Astrocyte (in vitro differentiated cells and primary cell): Measurements from ENCODE around the gene DOC2A. TPM values are rescaled to one million over a fixed set of nuclear protein-coding genes. Genes with fewer than 3 reads are reported as not detected.

Experiments
- DNase-seq: peaks from one replicate; pipeline ENCODE4 v3.0.0-alpha.2; 2010; ENCODE audit warnings: low read depth
- FAIRE-seq: peaks from 2 replicates; lab custom pipeline; 2011; peaks lifted over from hg19 to GRCh38; lab: Jason Lieb, UNC
- H2AFZ ChIP-seq: 2 replicates; pipeline ENCODE4 v1.6.0; 2012; ENCODE audit warnings: low read depth, low read length, inconsistent platforms
- H3K27ac ChIP-seq: 2 replicates; pipeline ENCODE4 v1.5.1; 2011; ENCODE audit warnings: low read depth, low read length, inconsistent platforms
- H3K27me3 ChIP-seq: 2 replicates; pipeline ENCODE4 v1.6.0; 2011; ENCODE audit warnings: low read length, inconsistent platforms; ENCODE audit not compliant: insufficient read depth
- H3K36me3 ChIP-seq: 2 replicates; pipeline ENCODE4 v1.5.1; 2011; ENCODE audit warnings: low read length, inconsistent platforms; ENCODE audit not compliant: insufficient read depth
- H3K4me1 ChIP-seq: 2 replicates; pipeline ENCODE4 v1.5.1; 2011; ENCODE audit warnings: low read length, inconsistent platforms; ENCODE audit not compliant: insufficient read depth
- H3K4me2 ChIP-seq: 2 replicates; pipeline ENCODE4 v1.6.0; 2012; ENCODE audit warnings: low read length, inconsistent platforms
- H3K4me3 ChIP-seq: 2 replicates; pipeline ENCODE4 v1.5.1; 2011; ENCODE audit warnings: low read depth, mild to moderate bottlenecking, low read length, inconsistent platforms; ENCODE audit not compliant: insufficient read depth
- H3K79me2 ChIP-seq: 2 replicates; pipeline ENCODE4 v1.6.0; 2012; ENCODE audit warnings: mild to moderate bottlenecking, low read length, inconsistent platforms; ENCODE audit not compliant: insufficient read depth
- H3K9ac ChIP-seq: 2 replicates; pipeline ENCODE4 v1.6.0; 2012; ENCODE audit warnings: mild to moderate bottlenecking, low read length, inconsistent platforms
- H3K9me3 ChIP-seq: 2 replicates; pipeline ENCODE4 v1.5.1; 2012; ENCODE audit warnings: low read depth, mild to moderate bottlenecking, low read length, inconsistent platforms; ENCODE audit not compliant: insufficient read depth
- H4K20me1 ChIP-seq: 2 replicates; pipeline ENCODE4 v1.6.0; 2012; ENCODE audit warnings: low read length, inconsistent platforms; ENCODE audit not compliant: insufficient read depth
- H3K27ac Mint-ChIP-seq: one replicate; pipeline ENCODE4 v1.8.0; 2021; ENCODE audit warnings: mild to moderate bottlenecking, mixed read lengths; ENCODE audit not compliant: unreplicated experiment
- H3K27me3 Mint-ChIP-seq: one replicate; pipeline ENCODE4 v1.8.0; 2021; ENCODE audit warnings: low read depth, mixed read lengths; ENCODE audit not compliant: unreplicated experiment
- H3K36me3 Mint-ChIP-seq: one replicate; pipeline ENCODE4 v1.8.0; 2021; ENCODE audit warnings: low read depth, mixed read lengths; ENCODE audit not compliant: unreplicated experiment
- H3K4me1 Mint-ChIP-seq: one replicate; pipeline ENCODE4 v1.8.0; 2021; ENCODE audit warnings: low read depth, mixed read lengths; ENCODE audit not compliant: unreplicated experiment
- H3K4me3 Mint-ChIP-seq: one replicate; pipeline ENCODE4 v1.8.0; 2021; ENCODE audit warnings: mild to moderate bottlenecking, moderate library complexity, mixed read lengths; ENCODE audit not compliant: unreplicated experiment
- H3K9me3 Mint-ChIP-seq: one replicate; pipeline ENCODE4 v1.8.0; 2021; ENCODE audit warnings: mild to moderate bottlenecking, mixed read lengths; ENCODE audit not compliant: unreplicated experiment
- EZH2 ChIP-seq: IDR thresholded peaks from 2 replicates; pipeline ENCODE4 v1.6.1; 2012; ENCODE audit warnings: mild to moderate bottlenecking, low read length, inconsistent platforms; ENCODE audit not compliant: insufficient read depth
- total RNA-seq: library from RNA; stranded (reverse); gene quantifications from 2 replicates; pipeline ENCODE4 v1.2.1, GENCODE V29; 2021
- TF ChIP-seq, protein P1 (sequence below): IDR thresholded peaks from 2 replicates; pipeline ENCODE4 v1.5.1; 2011; ENCODE audit warnings: low read depth, mild to moderate bottlenecking, inconsistent platforms, low read length, moderate library complexity; ENCODE audit not compliant: insufficient read depth

Gene DOC2A
- total RNA-seq, 1 donor from 2014 or later: 0.89 TPM

DNA sequence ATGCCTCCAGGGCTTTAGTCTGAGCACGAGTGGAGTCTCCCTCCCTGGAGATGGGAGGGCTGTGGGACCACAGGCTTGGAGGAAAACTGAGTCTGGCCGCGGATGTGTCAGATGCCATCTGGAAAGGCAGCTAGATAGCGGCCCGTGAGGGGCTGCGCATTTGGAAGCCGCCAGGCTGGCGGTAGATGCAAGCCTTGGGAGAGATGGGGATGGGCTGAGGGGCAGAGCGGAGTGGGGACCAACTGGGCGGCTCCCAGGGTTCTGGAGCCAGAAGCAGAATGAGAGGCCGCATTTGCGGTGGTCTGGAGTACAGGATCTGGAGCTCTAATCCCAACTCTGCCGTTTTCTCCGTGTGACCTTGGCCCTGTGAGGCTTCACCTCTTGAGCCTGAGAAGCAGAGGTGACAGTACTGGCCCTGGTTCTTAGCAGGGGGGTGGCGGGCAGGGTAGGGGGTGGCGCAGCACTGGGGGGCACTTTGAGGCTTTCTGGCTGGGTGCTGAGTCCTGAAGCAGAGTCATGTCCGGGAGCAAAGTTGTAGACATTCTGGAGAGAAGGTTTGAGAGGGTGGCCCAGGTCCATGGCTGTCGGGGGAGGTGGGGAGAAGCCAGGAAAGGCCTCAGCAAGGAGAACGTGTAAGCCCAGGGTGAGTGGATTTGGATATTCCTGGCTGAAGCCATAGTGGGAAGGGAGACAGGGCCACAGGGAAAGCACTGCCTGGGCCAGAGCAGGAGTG is 8.0 kb downstream of the DOC2A start:
- Mint-ChIP-seq H3K4me3 (peak overlapping the region; percentile 28), H3K27me3 (peaks cover 2% of the 10 kb centered on the region)

DNA sequence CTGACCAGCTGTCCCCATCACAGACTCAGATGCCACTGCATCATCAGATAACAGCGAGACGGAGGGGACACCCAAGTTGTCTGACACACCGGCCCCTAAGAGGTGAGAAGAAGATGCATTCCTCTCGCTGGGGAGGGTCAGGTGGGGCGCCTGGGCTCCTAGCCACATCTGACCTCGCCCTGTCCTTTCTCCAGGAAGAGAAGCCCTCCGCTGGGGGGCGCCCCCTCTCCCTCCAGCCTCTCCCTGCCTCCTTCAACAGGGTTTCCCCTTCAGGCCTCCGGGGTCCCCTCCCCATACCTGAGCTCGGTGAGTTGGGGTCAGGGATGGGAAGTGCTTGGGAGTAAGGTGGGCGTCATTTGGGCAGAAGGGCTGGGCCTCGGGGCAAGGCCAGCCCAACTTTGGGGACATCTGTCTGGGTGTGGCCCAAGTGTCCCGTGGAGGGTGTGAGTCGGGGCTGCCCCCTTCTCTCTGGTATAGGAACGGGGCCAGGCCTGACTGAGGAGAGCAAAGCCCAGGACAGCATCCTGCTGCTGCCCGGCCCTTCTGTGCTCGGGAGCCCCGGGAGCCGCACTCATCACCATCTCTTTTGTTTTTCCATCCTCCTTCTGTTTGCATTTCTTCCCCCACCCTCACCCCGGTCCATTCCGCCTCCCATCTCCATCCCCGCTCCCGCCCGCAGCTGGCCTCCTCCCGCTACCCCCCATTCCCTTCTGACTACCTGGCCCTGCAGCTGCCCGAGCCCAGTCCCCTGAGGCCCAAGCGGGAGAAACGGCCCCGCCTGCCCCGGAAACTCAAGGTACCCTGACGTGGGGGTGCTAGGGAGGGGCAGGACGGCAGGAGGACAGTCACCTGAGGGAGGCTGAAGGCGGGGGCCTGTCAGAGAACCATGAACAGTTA is 9.8 kb downstream of the DOC2A start:
- peaks cover 18% of the 10 kb centered on the region for H3K79me2 ChIP-seq
- no peak overlapping the region for H3K9ac ChIP-seq
- H3K27ac Mint-ChIP-seq: no peak overlapping the region
- H2AFZ ChIP-seq: no peak overlapping the region
- no peaks in the 10 kb centered on the region for H3K9me3 Mint-ChIP-seq
- peaks cover 6% of the 10 kb centered on the region for H3K36me3 ChIP-seq
- no peak overlapping the region for H3K4me3 Mint-ChIP-seq
- H3K27me3 ChIP-seq: no peaks in the 10 kb centered on the region
- H3K4me1 Mint-ChIP-seq: peaks cover 4% of the 10 kb centered on the region
- H3K9me3 ChIP-seq: no peaks in the 10 kb centered on the region
- peaks cover 5% of the 10 kb centered on the region for H3K36me3 Mint-ChIP-seq
- no peak overlapping the region for H3K4me2 ChIP-seq
- peaks cover 22% of the 10 kb centered on the region for H4K20me1 ChIP-seq
- H3K4me1 ChIP-seq: no peaks in the 10 kb centered on the region
- H3K4me3 ChIP-seq: no peak overlapping the region
- DNase-seq (no peak), FAIRE-seq (no peak)
- H3K27ac ChIP-seq: no peak overlapping the region
- no peaks in the 10 kb centered on the region for H3K27me3 Mint-ChIP-seq
- TF ChIP-seq, protein P1, sequence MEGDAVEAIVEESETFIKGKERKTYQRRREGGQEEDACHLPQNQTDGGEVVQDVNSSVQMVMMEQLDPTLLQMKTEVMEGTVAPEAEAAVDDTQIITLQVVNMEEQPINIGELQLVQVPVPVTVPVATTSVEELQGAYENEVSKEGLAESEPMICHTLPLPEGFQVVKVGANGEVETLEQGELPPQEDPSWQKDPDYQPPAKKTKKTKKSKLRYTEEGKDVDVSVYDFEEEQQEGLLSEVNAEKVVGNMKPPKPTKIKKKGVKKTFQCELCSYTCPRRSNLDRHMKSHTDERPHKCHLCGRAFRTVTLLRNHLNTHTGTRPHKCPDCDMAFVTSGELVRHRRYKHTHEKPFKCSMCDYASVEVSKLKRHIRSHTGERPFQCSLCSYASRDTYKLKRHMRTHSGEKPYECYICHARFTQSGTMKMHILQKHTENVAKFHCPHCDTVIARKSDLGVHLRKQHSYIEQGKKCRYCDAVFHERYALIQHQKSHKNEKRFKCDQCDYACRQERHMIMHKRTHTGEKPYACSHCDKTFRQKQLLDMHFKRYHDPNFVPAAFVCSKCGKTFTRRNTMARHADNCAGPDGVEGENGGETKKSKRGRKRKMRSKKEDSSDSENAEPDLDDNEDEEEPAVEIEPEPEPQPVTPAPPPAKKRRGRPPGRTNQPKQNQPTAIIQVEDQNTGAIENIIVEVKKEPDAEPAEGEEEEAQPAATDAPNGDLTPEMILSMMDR: no peak
- TF ChIP-seq EZH2: no peak

More for the DNA sequence above, 8.0 kb downstream of the DOC2A start:
- Mint-ChIP-seq H3K27ac (no peak overlapping the region), H3K9me3 (no peaks in the 10 kb centered on the region), H3K4me1 (no peaks in the 10 kb centered on the region), H3K36me3 (peaks cover 7% of the 10 kb centered on the region)
- H3K79me2 ChIP-seq: peaks cover 4% of the 10 kb centered on the region
- no peak overlapping the region for H3K9ac ChIP-seq
- H3K4me3 ChIP-seq: no peak overlapping the region
- H4K20me1 ChIP-seq: peaks cover 23% of the 10 kb centered on the region
- H3K4me2 ChIP-seq: no peak overlapping the region
- FAIRE-seq (no peak), DNase-seq (no peak)
- H2AFZ ChIP-seq: no peak overlapping the region
- H3K27me3 ChIP-seq: no peaks in the 10 kb centered on the region
- no peak overlapping the region for H3K27ac ChIP-seq
- no peak for TF ChIP-seq EZH2
- TF ChIP-seq, protein P1: no peak
- H3K36me3 ChIP-seq: peaks cover 4% of the 10 kb centered on the region
- no peaks in the 10 kb centered on the region for H3K9me3 ChIP-seq
- no peaks in the 10 kb centered on the region for H3K4me1 ChIP-seq
